NB4 (cell line): Measurements from ENCODE around the gene FANCD2.

Experiments
- CTCF ChIP-seq: IDR thresholded peaks from one replicate; pipeline ENCODE4 v1.5.1; 2012; ENCODE audit warnings: low read depth, low read length
- POLR2A ChIP-seq: IDR thresholded peaks from 2 replicates; pipeline ENCODE4 v1.6.1; 2011; ENCODE audit warnings: mild to moderate bottlenecking; ENCODE audit not compliant: insufficient read length; ENCODE audit errors: extremely low read depth

DNA sequence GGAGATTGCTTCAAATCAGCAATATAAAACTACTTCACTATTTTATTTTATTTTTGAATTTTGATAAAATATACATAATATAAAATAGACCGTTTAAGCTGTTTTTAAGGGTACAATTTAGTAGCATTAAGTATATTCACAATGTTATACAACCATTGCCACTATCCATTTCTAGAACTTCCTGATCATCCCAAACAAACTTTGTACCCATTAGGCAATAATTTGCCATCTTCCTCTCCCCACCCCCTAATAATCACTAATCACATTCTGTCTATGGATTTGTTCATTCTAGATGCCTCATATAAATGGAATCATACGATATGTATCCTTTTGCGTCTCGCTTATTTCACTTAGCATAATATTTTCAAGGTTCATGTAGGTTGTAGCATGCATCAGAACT lies 28.9 kb downstream of the FANCD2 start:
- TF ChIP-seq CTCF (no peak), POLR2A (no peak)
